Peyer's patch (tissue), 4 donors: ENCODE results near the gene EFCAB10. TPM values are rescaled to one million over a fixed set of nuclear protein-coding genes. Genes with fewer than 3 reads are reported as not detected.

Experiments
- DNase-seq, 3 donors: peaks; one replicate each; pipeline ENCODE4 v3.0.0-alpha.2; 2017 to 2019
- H3K27ac ChIP-seq, 4 donors: fragments of 200-600 bp; sonication (generic); one replicate each; pipeline ENCODE4 v1.5.1; 2016 to 2019
- H3K27me3 ChIP-seq, 2 donors: fragments of 200-600 bp; sonication (generic); one replicate each; pipeline ENCODE4 v1.5.1; 2019
- H3K36me3 ChIP-seq, 3 donors: fragments of 200-600 bp; sonication (generic); one replicate each; pipeline ENCODE4 v1.5.1; 2016 to 2019
- H3K4me1 ChIP-seq, 4 donors: fragments of 200-600 bp; sonication (generic); one replicate each; pipeline ENCODE4 v1.5.1; 2016 to 2019
- H3K4me3 ChIP-seq, 4 donors: fragments of 200-600 bp; sonication (generic); 1 replicate in 3 of 4; 2 replicates in 1 of 4; pipeline ENCODE4 v1.5.1; 2016 to 2019; ENCODE audit warnings: mild to moderate bottlenecking in 1 of 4
- H3K9me3 ChIP-seq, 4 donors: fragments of 200-600 bp; sonication (generic); one replicate each; pipeline ENCODE4 v1.5.1; 2016 to 2019; ENCODE audit warnings: mild to moderate bottlenecking in 1 of 4
- POLR2A ChIP-seq, 2 donors: fragments of 450-650 bp; IDR thresholded peaks; one replicate each; pipeline ENCODE4 v1.5.1; 2017; ENCODE audit warnings: antibody characterized with exemption in 2 of 2, mild to moderate bottlenecking in 2 of 2, moderate library complexity in 2 of 2
- total RNA-seq, 4 donors: library from RNA; depleted of rRNA; stranded (reverse); fragments of >200 nt; gene quantifications; one replicate each; pipeline ENCODE4 v1.1.0, GENCODE V29; 2016
- TF ChIP-seq, protein P1 (sequence below), 6 experiments: fragments of 450-650 bp in 4 of 6; fragments of 200-600 bp in 2 of 6; sonication (generic) in 1 of 6; IDR thresholded peaks; one replicate each; pipeline ENCODE4 v1.5.1; 2017 to 2019; ENCODE audit warnings: antibody characterized with exemption in 6 of 6, mild to moderate bottlenecking in 3 of 6, moderate library complexity in 1 of 6

Gene EFCAB10
- total RNA-seq, 4 donors from 2014 or later = not detected

DNA sequence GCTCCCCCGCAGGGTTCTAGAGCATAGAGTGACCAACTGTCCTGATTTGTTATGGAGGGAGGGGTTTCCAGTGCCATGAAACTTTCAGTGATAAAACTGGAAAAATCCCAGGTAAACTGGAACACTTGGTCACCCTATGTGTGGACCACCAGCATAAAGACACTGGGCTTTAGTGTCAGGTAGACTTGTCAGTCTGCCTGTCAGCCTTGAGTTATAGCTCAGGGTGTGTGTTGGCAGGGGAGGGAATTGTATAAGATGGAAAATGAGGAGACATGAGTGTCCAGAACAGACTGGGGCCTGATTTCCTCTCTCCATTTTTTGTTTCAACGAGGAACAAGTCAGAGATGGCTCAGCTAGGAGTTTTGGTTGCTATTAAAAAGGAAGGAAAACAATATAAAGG, 10.2 kb upstream of the EFCAB10 start:
- no peak overlapping the region for H3K4me3 ChIP-seq
- DNase-seq = no peak
- H3K27ac ChIP-seq = no peak overlapping the region
- peaks cover 0 to 8% (median 0%) of the 10 kb centered on the region in 4 donors for H3K4me1 ChIP-seq
- no peaks in the 10 kb centered on the region for H3K36me3 ChIP-seq
- no peaks in the 10 kb centered on the region for H3K9me3 ChIP-seq
- no peak for TF ChIP-seq POLR2A (IDR thresholded peaks at IDR 0.05)
- TF ChIP-seq, protein P1, sequence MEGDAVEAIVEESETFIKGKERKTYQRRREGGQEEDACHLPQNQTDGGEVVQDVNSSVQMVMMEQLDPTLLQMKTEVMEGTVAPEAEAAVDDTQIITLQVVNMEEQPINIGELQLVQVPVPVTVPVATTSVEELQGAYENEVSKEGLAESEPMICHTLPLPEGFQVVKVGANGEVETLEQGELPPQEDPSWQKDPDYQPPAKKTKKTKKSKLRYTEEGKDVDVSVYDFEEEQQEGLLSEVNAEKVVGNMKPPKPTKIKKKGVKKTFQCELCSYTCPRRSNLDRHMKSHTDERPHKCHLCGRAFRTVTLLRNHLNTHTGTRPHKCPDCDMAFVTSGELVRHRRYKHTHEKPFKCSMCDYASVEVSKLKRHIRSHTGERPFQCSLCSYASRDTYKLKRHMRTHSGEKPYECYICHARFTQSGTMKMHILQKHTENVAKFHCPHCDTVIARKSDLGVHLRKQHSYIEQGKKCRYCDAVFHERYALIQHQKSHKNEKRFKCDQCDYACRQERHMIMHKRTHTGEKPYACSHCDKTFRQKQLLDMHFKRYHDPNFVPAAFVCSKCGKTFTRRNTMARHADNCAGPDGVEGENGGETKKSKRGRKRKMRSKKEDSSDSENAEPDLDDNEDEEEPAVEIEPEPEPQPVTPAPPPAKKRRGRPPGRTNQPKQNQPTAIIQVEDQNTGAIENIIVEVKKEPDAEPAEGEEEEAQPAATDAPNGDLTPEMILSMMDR (IDR thresholded peaks at IDR 0.05) = no peak
- no peaks in the 10 kb centered on the region for H3K27me3 ChIP-seq

DNA sequence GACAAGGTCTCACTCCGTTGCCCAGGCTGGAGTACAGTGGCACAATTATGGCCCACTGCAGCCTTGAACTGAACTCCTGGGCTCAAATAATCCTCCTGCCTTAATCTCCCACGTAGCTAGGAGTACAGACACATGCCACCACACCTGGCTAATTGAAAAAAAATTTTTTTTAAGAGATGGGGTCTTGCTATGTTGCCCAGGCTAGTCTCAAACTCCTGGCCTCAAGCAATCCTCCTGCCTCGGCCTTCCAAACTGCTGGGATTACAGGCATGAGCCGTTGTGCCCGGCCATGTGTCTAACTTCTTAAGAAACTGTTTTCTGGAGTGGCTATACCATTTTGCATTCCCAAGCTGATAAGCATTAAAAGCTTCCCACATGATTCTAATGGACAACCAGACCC, 9.5 kb upstream of the EFCAB10 start:
- no peak overlapping the region for H3K27ac ChIP-seq
- peaks cover 0 to 8% (median 0%) of the 10 kb centered on the region in 4 donors for H3K4me1 ChIP-seq
- H3K27me3 ChIP-seq = no peaks in the 10 kb centered on the region
- H3K36me3 ChIP-seq = no peaks in the 10 kb centered on the region
- DNase-seq = no peak
- TF ChIP-seq, protein P1 (IDR thresholded peaks at IDR 0.05) = no peak
- TF ChIP-seq POLR2A (IDR thresholded peaks at IDR 0.05) = no peak
- H3K9me3 ChIP-seq = no peaks in the 10 kb centered on the region
- no peak overlapping the region for H3K4me3 ChIP-seq

DNA sequence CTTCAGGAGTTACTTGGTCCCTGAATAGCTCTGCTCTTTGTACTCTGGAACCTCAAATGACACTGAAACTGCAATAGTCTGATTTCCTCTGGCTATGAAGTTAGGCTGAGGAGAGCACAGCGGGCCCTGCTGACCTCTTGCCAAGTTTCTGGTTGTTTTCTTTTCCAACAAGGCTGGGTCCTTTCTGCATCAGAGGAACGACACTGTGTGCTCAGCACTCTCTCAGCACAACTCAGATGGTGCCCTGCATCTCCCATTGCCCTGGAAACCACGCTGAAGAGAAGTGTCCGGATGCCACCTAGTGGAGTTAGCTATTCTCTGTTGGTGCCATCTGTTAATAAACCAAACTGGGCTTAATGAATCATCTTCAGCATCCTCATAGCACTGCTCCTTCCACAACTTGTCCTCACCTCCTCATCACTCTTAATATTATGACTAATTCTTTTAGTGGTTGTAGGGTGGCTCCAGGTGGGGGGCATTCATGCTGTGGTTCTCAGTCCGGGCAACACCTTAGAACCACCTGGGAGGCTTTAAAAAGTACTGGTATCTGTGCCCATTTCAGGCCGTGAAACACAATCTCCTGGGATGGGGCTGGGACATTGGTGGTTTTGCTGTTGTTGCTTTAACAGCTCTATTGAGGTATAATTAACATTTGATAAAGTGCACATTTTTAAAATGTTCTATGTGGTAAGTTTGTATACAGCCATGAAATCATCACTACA, 8.2 kb upstream of the EFCAB10 start:
- Histone ChIP-seq H3K36me3 (no peaks in the 10 kb centered on the region), H3K4me3 (no peak overlapping the region), H3K27me3 (no peaks in the 10 kb centered on the region), H3K9me3 (no peaks in the 10 kb centered on the region), H3K4me1 (peaks cover 0 to 8% (median 0%) of the 10 kb centered on the region in 4 donors), H3K27ac (no peak overlapping the region)
- peak in 2 of 3 donors; percentile 31 to 70 for DNase-seq
- no peak for TF ChIP-seq POLR2A (IDR thresholded peaks at IDR 0.05)
- TF ChIP-seq, protein P1 (IDR thresholded peaks at IDR 0.05) = peak; percentile 13 to 61 (median 54)

DNA sequence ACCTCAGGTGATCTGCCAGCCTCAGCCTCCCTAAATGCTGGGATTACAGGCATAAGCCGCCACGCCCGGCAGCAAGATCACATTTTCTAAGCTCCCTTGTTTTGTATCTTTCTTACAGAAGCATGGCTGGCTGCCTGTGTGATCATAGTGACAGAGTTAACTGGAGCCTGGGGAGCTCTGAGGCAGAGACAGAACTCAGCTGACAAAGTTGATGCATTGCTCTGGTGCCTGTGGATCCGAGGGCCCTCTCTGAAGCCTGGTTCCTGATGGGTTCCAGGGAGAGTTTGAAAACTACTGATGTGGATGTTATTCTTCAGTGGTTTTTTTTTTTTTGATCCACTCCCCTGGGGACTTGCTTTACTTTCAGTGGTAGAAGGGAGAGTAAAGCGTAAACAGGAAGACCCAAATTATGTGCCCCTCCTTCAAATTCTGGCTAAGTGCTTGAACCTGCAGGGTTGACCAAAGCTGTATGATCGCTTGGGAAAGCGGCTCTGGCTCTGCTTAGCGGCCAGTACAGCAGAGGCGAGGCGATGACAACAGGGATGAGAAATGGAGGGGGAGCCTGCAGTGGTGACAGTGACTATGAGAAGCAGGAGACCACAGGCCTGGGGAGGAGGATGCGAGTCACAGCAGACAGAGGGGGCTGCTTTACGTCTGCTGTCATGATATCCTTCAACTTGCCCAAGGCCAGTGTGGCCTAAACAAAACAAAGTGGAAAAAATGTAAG, 6.8 kb upstream of the EFCAB10 start:
- H3K4me1 ChIP-seq = peaks cover 0 to 8% (median 0%) of the 10 kb centered on the region in 4 donors
- H3K27ac ChIP-seq = no peak overlapping the region
- H3K36me3 ChIP-seq = no peaks in the 10 kb centered on the region
- no peak overlapping the region for H3K4me3 ChIP-seq
- no peaks in the 10 kb centered on the region for H3K27me3 ChIP-seq
- DNase-seq = no peak
- no peaks in the 10 kb centered on the region for H3K9me3 ChIP-seq
- no peak for TF ChIP-seq POLR2A (IDR thresholded peaks at IDR 0.05)
- TF ChIP-seq, protein P1 (IDR thresholded peaks at IDR 0.05) = no peak

GRCh38 chr7:105585850-105586500, 4.7 kb upstream of the EFCAB10 start:
- no peak for DNase-seq
- Histone ChIP-seq H3K27me3 (no peaks in the 10 kb centered on the region), H3K4me3 (no peak overlapping the region), H3K36me3 (no peaks in the 10 kb centered on the region), H3K27ac (no peak overlapping the region), H3K9me3 (no peaks in the 10 kb centered on the region), H3K4me1 (peaks cover 0 to 15% (median 0%) of the 10 kb centered on the region in 4 donors)
- TF ChIP-seq POLR2A (IDR thresholded peaks at IDR 0.05) = no peak
- TF ChIP-seq, protein P1 (IDR thresholded peaks at IDR 0.05) = no peak
